Measurements from ENCODE around the gene SCN2B. TPM values are rescaled to one million over a fixed set of nuclear protein-coding genes. Genes with fewer than 3 reads are reported as not detected.

The SCN2B gene
- total RNA-seq, 2 donors from 2014 or later, result 3.3 to 10.1 TPM

DNA sequence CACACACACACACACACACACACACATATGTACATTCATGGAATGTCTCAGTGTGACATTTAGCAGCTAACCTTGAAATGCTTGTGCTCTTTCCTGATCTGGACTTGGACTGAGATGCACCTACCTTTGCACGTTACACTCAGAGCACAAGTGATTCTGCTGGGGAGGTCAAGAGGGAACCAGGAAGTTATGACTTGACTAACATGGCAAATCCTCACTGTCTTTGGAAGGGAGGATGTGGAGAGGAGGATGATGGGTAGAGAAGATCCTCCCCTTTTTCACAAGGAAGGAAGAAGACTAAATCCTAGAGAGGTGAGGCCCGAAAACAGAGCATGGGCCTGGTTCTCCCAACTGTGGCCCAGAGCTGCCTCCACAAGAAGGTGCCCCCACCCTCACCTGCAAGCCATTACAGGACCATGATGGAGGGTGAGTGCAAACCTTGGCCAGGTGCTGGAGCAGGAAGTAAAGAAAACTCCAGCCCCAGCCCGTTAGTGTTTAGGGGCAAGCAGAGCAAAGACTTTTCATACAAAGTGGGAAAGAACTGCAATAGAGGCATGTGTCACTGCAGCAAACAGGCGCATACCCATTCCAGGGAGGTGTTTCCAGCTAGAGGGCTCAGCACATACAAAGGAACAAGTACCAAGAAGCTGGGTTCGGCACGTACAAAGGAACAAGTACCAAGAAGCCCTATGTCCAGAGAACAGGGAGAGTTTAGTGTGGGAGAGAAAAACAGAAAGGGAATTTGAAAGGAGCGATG, 50.2 kb downstream of the SCN2B start:
- no peak for ATAC-seq
- intact Hi-C loops (cut with DNase I), result no loop called here
- no peak for DNase-seq

- ATAC-seq (no peak), DNase-seq (no peak)
- intact Hi-C loops (cut with DNase I), result no loop called here
Measured at GRCh38 chr11:118124929-118125535, 51.4 kb downstream of the SCN2B start.

DNA sequence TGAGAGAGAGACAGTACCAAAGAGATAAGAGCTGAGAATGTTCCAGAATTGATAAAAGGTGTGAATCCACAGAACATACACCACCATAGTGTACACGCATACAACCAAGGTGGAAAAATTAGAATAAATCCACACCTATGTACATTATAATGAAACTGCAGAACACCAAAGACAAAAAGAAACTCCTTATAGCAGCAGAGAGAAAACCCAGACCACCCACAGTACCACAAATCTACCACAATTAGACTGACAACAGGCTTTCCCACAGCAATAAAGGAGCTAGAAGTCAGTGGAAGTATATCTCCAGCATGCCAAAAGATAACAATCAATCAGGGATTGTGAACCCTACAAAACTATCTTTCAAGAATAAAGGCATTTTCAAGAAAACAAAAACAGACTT, 55.6 kb downstream of the SCN2B start:
- intact Hi-C loops (cut with DNase I), result no loop called here
- DNase-seq, result no peak

GRCh38 chr11:118117790-118118601, 58.4 kb downstream of the SCN2B start:
- ATAC-seq, result peak; percentile 38 to 47
- intact Hi-C loops (cut with DNase I), result no loop called here
- DNase-seq, result no peak

More for the DNA sequence above, 55.6 kb downstream of the SCN2B start:
- ATAC-seq, result no peak

- no peak for ATAC-seq
- intact Hi-C loops (cut with DNase I), result no loop called here
- no peak for DNase-seq
Measured at GRCh38 chr11:118115048-118115447, 61.4 kb downstream of the SCN2B start.

- intact Hi-C loops (cut with DNase I), result no loop called here
- DNase-seq (no peak), ATAC-seq (no peak)
Measured at GRCh38 chr11:118114266-118114665, 62.2 kb downstream of the SCN2B start.

DNA sequence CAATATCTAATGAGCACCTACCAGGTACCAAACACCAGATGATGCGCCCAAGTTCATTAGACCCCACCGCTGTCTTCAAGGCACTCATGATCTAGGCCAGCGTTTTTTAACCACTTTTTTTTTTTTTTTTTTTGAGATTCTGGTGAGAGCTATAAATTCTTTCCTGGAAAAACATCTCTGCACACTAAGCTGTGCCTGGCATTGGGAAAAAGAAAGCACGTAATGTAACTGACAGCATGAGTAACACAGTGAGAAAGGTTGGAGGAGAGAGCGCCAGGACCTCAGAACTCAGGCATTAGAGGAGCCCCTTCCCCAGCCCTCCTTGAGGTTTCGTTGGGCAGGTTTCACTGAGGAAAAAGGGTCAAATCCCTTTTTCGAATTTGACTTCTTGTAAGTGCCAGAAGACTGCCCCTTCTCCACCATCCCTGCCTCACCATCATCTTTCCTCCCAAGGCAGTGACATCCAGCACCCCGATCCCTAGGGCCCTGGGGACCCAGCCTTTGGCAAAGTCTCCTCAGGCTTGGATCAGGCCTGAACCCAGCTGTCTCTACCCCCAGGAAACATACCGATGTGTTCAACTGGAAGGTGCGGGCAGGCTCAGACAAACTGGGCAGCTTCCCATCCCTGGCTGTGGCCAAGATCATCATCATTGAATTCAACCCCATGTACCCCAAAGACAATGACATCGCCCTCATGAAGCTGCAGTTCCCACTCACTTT, 63.6 kb downstream of the SCN2B start:
- DNase-seq, result no peak
- ATAC-seq, result no peak
- intact Hi-C loops (cut with DNase I), result no loop called here

Other genes with a start within 250 kb of the SCN2B start
- gene TMPRSS13, start 247.2 kb downstream of the SCN2B start, total RNA-seq, result under 1 TPM; 0.15 to 0.16 TPM
- 10 to 100 TPM in 1 of 2 donors, 1 to 10 TPM in 1; 8.2 to 17.6 TPM for gene IL10RA, start 190.2 kb downstream of the SCN2B start, total RNA-seq
- not detected for gene TMPRSS4, start 99.6 kb downstream of the SCN2B start, total RNA-seq
- not detected for gene SMIM35, start 89.7 kb downstream of the SCN2B start, total RNA-seq
- 10 to 100 TPM in 1 of 2 donors, 1 to 10 TPM in 1; 5.9 to 11.3 TPM for gene SCN4B, start 23.8 kb downstream of the SCN2B start, total RNA-seq
- gene JAML, start 48.4 kb upstream of the SCN2B start, total RNA-seq, result 1 to 10 TPM; 2.5 to 5.3 TPM
- gene MPZL3, start 75.7 kb upstream of the SCN2B start, total RNA-seq, result 1 to 10 TPM; 1.0 to 1.1 TPM
- 10 to 100 TPM; 11.6 to 47.8 TPM for gene MPZL2, start 87.7 kb upstream of the SCN2B start, total RNA-seq
- gene CD3E, start 128.1 kb upstream of the SCN2B start, total RNA-seq, result 1 to 10 TPM; 1.6 to 3.7 TPM
- gene CD3D, start 166.1 kb upstream of the SCN2B start, total RNA-seq, result 1 to 10 TPM in 1 of 2 donors, under 1 TPM in 1; 0.86 to 2.0 TPM
- gene CD3G, start 167.7 kb upstream of the SCN2B start, total RNA-seq, result 1 to 10 TPM in 1 of 2 donors, under 1 TPM in 1; 0.76 to 1.4 TPM
- gene UBE4A, start 183.0 kb upstream of the SCN2B start, total RNA-seq, result 10 to 100 TPM; 32.9 to 41.2 TPM
- gene ATP5MG, start 225.0 kb upstream of the SCN2B start, total RNA-seq, result 100 to 1,000 TPM; 567 to 582 TPM

All from left cardiac atrium (tissue), 4 donors.